ENCODE data around the gene CREG1.
"Not testable (repeated sequence)": the region's sequence is repeated elsewhere in the genome, so short reads cannot be mapped to it uniquely, and the experiment has no call there.

The CREG1 gene

DNA sequence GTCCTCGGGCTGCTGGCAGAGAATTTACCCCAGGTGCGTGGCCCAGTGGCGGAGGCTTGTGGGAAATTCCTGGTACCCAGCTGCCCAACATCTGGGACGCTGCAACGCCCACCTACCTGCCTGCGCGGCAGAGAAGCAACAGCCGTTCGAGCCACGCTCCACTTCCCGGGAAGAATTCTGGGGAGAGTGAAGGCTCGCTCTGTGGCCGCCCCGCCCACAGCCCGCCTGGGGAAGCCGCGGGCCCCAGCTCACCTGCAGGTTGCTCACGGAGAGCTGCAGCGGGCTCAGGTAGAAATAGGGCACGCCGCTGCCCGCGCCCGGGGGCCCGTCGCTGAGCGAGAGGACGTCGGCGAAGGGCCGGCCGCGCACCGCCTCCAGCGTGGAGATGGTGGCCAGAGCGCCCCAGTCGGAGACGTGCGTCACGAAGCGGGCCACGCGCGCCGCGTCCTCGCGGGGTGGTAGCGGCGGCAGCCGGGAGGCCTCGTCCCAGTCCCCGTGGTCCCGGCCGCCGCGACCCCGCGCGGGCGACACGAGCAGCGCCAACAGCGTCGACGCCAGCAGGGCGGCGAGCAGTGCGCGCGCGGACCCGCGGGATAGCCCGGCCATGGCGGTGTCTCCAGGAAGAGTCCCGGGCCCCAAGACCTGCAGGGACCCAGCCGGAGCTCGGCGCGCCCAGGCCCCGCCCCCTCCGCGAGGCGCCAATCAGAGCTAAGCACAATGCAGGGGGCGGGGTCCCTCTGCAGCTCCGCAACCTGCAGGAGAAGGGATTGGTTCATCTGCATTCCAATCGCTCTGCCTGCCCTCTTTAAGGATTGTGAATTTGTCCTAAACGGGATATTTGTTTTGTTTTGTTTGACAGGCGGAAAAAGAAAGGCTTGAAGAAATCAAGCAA lies at the start of gene CREG1:
CREG1 (minus strand) TSS at position 627 of the 892 bp plus-strand sequence.
- DNase-seq = peak; percentile 87

DNA sequence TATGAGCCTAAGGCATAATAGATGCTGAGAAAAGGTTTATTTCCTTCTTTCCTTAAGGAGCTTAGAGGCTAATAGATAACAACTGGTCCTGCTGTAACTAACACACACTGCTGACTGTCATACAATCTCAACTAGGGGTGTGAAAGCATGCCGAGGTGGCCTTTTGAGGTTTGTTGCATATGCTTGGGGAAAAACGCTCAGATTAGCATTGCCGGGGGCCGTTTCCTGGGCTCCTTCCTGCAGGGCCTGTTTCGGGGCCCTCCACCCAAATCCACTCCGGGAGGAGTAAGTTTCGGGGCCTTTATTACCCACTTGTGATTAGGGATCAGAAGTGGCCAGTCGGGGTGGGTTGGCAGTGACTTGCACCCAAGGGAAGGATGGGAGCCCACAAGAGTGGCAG lies 49.3 kb upstream of the CREG1 start:
- no peak for DNase-seq

DNA sequence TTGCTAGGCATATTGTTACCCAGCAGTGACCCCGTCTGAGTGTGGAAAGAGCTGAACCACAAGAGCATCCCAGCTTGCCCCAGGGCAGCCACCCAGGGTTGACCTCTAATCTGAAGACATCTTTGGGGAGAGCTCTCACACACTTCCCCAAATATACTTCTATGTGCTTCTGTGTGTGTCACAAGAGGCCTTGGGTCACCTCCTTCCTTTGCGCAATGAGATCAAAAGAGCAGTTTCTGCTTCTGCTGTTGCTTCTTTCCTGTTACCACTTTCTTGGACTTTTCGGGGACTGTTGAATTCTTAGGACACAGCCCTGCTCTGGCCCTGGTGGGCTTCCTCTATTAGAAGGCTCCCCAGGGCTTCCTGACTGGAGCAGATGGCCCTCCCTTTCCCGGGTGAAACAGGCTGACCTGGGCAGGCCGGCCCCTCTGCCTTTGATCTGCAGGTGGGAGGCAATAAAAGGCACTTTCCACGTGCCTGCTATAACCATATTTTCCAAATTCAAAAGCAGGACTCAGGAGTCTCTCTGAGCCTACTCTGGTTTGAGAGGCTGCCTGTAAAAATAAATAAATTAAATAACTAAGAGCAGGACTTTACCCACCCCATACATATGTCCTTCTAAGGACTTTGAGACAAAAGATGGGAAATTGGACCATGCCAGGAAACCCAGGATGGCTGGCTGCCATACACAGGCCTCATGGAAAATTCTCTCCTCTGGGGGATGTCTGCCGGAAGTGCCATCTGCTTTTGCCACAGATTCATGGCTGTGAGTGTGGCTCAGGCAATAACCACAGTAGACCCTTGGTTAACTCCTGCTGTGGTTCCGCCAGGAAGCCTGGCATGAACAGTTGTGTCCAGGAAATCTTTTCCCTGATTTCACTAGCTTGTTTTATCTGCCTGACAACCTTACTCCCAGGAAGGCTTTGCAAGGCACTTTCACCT lies 48.2 kb upstream of the CREG1 start:
- peak; percentile 75 for DNase-seq

DNA sequence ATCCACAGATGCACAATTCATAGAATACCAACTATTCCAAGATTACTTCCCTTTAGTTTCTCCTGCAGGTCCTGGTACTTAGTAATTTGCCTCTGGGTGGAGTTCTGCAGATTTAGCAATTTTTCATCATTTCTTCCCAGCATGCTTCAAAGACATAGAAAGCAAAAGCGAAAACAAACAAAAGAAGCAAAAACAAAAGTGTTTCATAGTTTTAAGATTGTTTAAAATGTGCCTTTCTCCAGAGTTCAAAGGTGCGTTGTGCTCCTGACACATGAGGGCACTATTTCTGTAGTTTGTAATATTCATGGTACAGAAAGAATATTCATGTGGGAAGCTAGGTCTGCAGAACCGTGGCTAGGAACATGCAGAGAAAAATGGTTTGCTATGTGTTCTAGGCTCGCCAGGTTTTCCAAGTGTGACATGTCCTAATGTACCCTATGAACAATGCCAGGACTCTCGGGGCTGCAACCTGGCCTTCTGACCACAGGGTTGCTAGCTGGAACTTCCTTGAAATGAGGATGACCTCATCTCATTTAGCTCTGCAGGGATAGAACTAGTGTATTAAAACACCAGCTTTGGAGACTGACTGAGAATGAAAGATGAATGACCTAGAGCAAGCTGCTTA lies 46.5 kb upstream of the CREG1 start:
- DNase-seq = peak; percentile 47

DNA sequence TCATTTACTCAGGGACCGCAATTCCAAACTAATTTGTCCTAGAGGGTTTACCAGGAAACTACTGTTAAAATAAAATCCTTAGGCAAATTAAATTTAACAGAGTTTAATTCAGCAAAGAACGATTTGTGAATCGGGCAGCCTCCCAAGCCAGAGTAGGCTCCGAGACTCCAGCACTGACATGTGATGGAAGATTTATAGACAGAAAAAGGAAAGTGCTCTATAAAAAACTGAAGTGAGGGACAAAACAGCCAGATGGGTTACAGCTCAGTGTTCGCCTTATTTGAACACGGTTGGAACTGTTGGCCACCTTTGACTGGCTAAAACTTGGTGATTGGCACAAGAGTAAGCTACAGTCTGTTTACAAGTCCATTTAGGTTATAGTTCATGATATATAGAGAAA lies 41.3 kb upstream of the CREG1 start:
- peak; percentile 57 for DNase-seq

DNA sequence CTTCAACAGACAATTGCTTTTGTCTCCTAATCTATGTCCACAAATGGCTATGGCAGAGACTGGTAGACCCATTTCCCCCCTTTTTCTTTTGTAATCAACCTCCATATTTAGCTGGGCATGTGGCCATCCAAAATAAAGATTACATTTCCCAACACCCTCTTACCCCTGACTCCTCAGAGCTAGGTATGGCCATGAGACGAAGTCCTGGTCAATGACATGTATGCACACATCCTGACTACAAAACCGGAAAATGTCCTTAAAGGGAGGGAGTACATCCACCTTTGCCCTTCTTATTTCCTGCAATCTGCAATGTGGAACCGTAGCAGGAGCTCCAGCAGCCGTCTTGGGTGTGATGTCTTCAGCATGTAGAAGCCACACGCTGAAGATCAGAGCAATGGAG lies 40.3 kb upstream of the CREG1 start:
- DNase-seq = no peak

DNA sequence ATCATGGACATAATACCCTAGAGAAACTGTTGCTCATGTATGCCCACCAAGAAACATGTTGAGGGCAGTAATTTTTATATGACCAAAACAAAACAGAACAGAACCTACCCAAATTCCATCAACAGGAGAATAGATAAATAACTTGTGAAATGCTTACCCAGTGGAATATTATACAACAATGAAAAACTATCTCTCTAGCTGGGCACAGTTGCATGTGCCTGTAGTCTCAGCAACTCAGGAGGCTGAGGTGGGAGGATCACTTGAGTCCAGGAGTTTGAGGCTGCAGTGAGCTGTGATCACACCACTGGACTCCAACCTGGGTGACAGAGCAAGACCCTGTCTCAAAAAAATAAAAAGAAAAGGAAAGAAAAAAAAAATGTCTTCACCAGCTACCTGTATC lies 38.9 kb upstream of the CREG1 start:
- DNase-seq = no peak

DNA sequence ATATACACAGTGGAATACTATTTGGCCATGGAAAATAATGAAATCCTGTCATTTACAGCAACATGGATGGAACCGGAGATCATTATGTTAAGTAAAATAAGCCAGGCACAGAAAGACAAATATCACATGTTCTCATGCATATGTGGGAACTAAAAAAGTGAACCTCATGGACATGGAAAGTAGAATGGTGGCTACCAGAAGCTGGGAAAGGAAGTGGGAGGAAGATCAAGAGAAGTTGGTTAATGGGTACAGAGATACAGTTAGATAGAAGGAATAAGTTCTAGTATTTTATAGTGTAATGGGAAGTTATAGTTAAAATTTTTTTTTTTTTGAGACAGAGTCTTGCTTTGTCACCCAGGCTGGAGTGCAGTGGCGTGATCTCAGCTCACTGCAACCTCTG lies 34.8 kb upstream of the CREG1 start:
- no peak for DNase-seq

DNA sequence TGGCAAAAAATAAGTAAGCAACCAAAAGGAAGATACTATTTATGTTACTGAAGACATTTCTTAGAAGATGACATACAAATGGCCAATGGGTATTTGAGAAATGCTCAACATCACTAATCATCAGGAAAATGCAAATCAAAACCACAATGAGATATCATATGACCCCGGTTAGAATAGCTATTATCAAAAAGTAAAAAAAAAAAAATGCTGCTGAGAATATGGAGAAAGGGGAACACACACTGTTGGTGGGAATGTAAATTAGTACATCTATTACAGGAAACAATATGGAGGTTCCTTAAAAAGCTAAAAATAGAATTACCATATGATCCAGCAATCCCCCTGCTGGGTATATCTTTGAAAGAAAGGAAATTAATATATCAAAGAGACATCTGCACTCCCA lies 34.3 kb upstream of the CREG1 start:
- DNase-seq = no peak

DNA sequence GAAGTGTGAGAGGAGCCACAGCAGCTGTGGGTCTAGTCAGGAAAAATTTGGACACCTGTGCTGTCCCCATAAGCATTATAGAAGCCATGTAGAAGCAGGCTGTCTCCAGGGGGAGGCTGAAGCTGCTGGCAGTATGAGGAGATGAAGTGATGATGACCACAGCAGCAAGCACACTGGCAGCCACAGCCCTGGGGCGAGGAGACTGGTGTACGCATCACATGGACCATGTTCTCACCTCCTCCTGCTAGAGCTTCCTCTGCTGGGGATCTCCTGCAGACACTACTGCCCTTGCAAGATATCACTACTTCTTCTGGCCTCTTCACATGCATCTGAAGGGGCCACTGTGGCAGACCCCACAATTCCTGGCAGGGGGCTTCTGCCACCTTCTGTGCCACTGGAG lies 33.8 kb upstream of the CREG1 start:
- no peak for DNase-seq

DNA sequence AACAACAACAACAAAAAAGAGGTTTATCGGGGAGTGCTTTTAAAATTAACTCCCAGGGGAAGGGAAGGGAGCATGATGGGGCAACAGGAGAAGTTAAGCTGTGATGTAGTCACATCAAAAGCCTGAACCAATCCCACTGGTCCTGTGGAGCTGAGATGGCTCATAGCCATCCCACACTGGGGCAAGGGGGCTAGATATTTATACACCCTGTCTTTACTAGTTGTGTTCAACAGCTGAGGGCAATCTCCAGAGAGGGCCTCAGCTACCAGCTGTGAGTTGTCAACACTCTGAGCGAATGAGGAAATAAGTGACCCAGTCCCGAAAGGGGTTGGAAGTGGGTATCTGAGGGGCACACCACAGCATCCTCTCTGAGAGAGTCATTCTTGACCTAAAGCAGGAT lies 31.0 kb upstream of the CREG1 start:
- no peak for DNase-seq

DNA sequence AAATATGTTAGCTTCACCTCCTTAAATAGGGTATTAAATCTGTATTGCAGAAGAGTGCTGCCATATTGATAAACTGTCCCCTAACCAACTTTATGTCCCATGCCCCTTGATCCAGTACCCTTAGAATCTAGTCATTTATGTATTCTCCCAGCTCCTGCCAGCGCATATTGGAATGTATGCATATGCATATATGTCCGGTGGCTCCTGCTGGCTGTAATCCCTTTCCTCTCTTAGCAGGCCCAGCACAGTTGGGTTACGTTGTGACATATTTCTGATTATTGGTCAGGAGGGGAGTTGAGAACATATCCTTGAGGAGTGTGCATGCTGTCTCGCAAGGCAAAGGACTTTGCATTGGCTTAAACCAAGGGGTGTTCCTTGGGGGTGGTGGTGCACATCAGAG lies 29.2 kb upstream of the CREG1 start:
- no peak for DNase-seq

DNA sequence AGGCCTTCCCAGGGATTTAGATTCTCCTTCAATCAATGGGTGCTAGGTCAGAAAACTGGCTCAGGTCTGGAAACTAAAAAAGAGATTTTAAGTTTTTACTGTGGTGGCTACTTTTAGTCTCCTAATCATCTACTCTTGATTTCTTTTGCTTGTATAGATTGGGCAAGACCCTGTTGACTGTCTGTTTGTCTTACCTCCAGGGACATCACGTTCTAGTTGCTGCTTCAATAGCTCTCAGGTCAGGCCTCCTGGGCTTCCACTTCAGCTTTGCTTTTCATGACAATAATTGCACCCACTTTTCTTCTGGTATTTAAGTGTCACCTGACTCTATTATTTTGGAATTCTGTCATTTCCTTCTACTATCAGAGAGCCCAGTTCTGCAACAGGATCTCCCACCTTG lies 28.5 kb upstream of the CREG1 start:
- no peak for DNase-seq

DNA sequence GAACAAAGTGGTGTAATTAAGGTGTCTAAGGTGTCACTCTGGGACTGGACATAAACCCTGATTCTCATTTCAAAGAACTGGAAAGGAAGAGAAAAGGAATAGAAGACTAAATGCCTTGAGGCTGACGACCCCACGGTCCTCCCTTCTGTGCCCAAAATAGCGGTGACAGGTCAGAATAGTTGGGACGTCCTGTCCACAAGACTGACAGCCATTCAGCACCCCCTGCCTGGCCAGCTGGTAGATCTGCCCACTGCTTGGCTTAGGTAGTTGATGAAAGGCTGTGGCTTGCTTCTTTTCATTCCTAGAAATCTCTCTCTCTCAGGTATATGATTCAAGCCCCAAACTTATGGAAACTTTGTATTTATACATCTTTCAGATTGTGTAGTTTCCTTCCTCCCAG lies 26.4 kb upstream of the CREG1 start:
- DNase-seq = no peak

DNA sequence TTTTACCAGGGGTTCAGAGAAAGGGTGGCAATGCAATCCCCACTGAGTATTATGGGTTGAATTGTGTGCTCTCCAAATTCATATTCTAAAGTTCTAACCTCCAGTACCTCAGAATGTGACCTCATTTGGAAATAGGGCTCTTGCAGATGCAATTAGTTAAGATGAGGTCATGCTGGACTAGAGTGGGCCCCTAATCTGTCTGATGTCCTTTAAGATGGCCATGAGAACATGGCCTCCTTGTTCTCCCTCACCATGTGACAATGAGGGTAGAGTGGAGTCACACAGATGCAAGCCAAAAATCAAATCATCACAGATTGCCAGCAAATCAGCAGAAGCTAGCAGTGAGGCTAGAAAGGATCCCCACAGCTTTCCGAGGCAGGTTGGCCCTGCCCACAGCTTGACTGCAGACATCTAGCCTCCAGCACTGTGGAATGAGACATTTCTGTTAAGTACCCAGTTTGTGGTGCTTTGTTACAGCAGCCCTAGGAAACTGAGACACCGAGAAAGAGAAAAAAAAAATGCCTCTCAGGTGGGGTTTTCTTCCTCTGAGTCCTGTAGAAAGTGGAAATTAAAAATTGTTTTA lies 25.5 kb upstream of the CREG1 start:
- DNase-seq = no peak

DNA sequence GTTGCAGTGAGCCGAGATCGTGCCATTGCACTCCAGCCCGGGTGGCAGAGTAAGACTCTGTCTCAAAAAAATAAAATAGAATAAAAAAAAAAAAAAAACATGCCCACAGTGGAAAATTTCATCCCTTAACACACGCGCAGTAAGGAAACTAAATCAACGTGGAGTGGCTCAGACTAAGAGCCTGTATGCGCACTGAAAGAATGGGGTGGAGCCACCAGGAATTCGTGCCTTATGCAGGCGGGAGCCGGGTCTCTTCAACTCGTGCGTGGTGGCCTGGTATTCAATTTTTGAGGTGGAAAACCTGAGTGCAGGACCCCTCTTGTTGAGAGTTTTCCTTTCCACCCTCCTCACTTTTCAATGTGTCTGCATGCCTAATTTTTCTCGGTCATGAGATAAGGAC lies 22.1 kb upstream of the CREG1 start:
- no peak for DNase-seq

DNA sequence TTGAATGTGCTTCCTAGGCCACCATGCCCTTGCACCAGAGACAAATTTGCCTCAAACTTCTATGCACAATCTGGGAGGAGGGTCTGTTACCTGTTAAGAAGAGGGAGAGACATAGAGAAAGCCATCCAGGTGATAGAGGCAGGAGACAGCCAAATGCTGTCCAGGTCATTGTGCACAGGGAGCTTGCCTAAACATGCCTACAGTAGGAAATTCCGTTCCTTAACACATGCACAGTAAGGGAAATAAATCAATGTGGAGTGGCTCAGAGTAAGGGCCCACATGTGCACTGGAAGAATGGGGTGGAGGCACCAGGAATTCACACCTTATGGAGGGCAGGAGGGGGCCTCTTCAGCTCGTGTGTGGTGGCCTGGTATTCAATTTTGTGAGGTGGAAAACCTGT lies 19.5 kb upstream of the CREG1 start:
- no peak for DNase-seq

DNA sequence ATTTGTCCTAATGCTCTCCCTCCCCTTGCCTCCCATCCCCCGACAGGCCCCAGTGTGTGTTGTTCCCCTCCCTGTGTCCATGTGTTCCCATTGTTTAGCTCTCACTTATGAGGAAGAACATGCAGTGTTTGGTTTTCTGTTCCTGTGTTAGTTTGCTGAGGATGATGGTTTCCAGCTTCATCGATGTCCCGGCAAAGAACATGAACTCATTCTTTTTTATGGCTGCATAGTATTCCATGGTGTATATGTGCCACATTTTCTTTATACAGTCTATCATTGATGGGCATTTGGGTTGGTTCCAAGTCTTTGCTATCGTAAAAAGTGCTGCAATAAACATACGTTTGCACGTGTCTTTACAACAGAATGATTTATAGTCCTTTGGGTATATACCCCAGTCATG lies 17.1 kb upstream of the CREG1 start:
- not testable (repeated sequence) for DNase-seq

DNA sequence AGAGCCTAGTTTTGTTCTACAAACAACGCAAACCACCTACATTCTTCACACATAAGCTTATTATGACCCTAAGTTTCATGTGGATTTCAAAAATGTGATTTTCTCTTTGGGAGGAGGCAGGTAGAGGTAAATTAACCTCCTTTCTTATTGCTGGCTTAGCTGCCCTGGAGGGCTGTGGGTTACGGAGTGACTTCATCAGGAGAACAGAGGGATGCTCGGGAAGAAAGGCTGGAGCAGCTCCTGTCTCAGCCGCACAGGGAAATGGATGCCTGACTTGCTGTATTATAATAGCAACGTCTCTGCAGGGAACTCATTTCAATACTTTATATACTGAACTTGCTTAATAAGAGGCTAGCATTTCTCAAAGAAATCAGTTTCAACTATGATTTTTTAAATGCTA lies 14.1 kb upstream of the CREG1 start:
- no peak for DNase-seq

DNA sequence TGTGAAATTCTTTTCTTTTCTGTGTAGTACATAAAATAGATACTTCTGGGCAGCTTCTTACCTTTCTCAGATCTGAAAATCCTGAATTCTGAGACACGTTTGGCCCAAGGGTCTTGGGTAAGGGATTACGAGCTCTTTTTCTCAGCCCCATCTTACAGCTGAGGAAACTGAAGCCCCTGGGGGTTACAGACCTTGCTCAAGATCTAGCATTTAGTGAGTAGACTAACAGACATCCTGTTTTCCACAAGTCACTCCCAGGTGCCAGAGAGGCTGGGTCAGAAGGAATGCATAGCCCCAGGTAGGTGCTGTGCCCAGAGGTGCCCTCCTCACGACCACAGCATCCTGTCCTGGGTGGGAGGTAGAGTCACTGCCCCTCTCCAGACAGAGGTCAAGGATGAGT lies 13.2 kb upstream of the CREG1 start:
- no peak for DNase-seq

DNA sequence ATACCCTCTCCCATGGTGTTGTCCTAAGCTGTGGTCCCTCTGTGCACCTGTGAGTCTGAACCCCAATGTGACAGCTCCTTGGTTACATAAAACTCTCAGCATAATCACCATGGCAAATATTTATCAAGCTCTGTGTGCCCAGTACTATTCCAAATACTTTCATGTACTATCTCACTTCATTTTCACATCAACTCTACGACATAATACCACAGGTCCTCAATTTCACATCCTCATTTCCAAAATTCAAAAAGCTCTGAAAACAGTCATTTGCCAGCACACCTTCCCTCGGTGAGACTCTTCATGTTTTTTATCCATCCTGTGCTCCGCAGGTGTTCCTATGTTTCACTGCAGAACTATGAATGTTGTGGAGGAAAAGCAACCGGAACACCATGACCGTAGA lies 12.4 kb upstream of the CREG1 start:
- no peak for DNase-seq

DNA sequence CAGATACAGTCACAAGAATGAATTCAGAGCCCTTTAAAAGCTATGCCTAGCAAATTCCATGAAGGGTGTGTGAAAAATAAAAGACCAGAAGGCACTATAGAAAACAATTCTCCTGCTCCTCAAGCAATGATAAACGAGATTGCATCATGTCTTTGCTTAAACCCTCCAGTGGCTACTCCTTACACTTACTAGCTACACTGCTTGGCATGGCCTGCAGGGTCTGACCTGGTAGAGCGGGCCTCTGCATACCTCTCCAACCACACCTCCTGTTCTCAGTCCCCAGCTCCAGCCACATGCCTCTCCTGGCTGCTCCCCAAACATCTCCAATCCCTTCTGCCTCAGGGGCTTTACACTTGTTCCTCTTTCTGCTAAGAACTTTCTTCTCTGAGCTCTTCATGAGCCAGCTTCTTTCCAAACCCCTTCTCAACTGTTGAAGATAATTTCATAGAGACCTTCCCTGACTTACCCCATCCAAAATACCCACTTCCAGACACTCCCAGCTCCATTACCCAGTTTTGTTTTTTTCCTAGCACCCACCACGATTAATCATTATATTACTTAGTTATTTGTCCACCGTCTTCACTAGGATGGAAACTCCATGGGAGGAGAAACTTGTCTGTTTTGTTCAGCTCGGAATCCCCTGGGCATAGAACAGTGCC lies 11.2 kb upstream of the CREG1 start:
- DNase-seq = no peak
